Esophagus muscularis mucosa (tissue), 4 donors: ENCODE data around the gene GPA33. TPM values are rescaled to one million over a fixed set of nuclear protein-coding genes. Genes with fewer than 3 reads are reported as not detected.

Experiments used
- DNase-seq: peaks from one replicate; pipeline ENCODE4 v3.0.0-alpha.2; 2017; ENCODE audit errors: extremely low spot score
- H3K27ac ChIP-seq, 4 donors: fragments of 200-600 bp; sonication (generic); replicated peaks in 1 of 4; 1 replicate in 3 of 4; 2 replicates in 1 of 4; pipeline ENCODE4 v1.5.1; 2016 to 2019; ENCODE audit warnings: mild to moderate bottlenecking in 1 of 4
- H3K27me3 ChIP-seq, 4 donors: fragments of 200-600 bp; sonication (generic); one replicate each; pipeline versions ENCODE4 v1.5.1 to v1.6.0; 2016 to 2019
- H3K36me3 ChIP-seq, 4 donors: fragments of 200-600 bp; sonication (generic); one replicate each; pipeline ENCODE4 v1.5.1; 2016 to 2019
- H3K4me1 ChIP-seq, 4 donors: fragments of 200-600 bp; sonication (generic); one replicate each; pipeline ENCODE4 v1.5.1; 2016 to 2019
- H3K4me3 ChIP-seq, 4 donors: fragments of 200-600 bp; sonication (generic); 1 replicate in 2 of 4; 2 replicates in 2 of 4; pipeline ENCODE4 v1.5.1; 2016 to 2019; ENCODE audit warnings: mild to moderate bottlenecking in 4 of 4, moderate library complexity in 1 of 4
- H3K9me3 ChIP-seq, 4 donors: fragments of 200-600 bp; sonication (generic); 1 replicate in 3 of 4; 2 replicates in 1 of 4; pipeline ENCODE4 v1.5.1; 2016 to 2019
- CTCF ChIP-seq, 3 experiments: fragments of 200-600 bp in 2 of 3; fragments of 450-650 bp in 1 of 3; sonication (generic) in 2 of 3; IDR thresholded peaks; one replicate each; pipeline ENCODE4 v1.5.1; 2017 to 2019; ENCODE audit warnings: antibody characterized with exemption in 3 of 3, mild to moderate bottlenecking in 2 of 3, moderate library complexity in 1 of 3
- EP300 ChIP-seq: sonication (generic); formaldehyde crosslinking; IDR thresholded peaks from one replicate; pipeline ENCODE4 v1.6.1; 2017; ENCODE audit warnings: antibody characterized with exemption
- POLR2A ChIP-seq: fragments of 450-650 bp; IDR thresholded peaks from one replicate; pipeline ENCODE4 v1.6.1; 2017; ENCODE audit warnings: antibody characterized with exemption, moderate library complexity, mild to moderate bottlenecking, low read depth
- POLR2AphosphoS5 ChIP-seq, 2 donors: sonication (generic); formaldehyde crosslinking; IDR thresholded peaks; one replicate each; pipeline ENCODE4 v1.6.1; 2017; ENCODE audit warnings: antibody characterized with exemption in 2 of 2
- WGBS: methylation state at CpG from one replicate; pipeline ENCODE4 v1.1.5; 2018; 5-methylcytosine and 5-hydroxymethylcytosine counted together
- intact Hi-C: fragments of 100-400 bp; cut with DNase I; formaldehyde crosslinking; loops from one replicate; pipeline ENCODE4 v1.15.1; 2023
- total RNA-seq, 4 donors: library from RNA; depleted of rRNA; stranded (reverse); fragments of >200 nt; gene quantifications; one replicate each; pipeline versions ENCODE4 v1.1.0 to v1.2.1, GENCODE V29; 2016

The GPA33 gene
- total RNA-seq, 4 donors from 2014 or later, result 0.57 TPM; not detected in 3

GRCh38 chr1:167109125-167109524 lies 18.9 kb upstream of the GPA33 start:
- Histone ChIP-seq H3K4me1 (peaks cover 0 to 16% (median 0%) of the 10 kb centered on the region in 4 donors), H3K36me3 (peaks cover 0 to 5% (median 0%) of the 10 kb centered on the region in 4 donors), H3K27me3 (no peaks in the 10 kb centered on the region), H3K4me3 (no peak overlapping the region), H3K9me3 (peaks cover 0 to 5% (median 0%) of the 10 kb centered on the region in 4 donors), H3K27ac (no peak overlapping the region)
- intact Hi-C loops, result no loop called here
- TF ChIP-seq EP300 (no peak), POLR2AphosphoS5 (IDR thresholded peaks at IDR 0.05) (no peak), CTCF (IDR thresholded peaks at IDR 0.05) (no peak), POLR2A (no peak)
- 75% methylated on average over 2 of the region's 2 CpGs for WGBS
- DNase-seq, result no peak

GRCh38 chr1:167107456-167107855 lies 17.3 kb upstream of the GPA33 start:
- Histone ChIP-seq H3K9me3 (peaks cover 0 to 5% (median 0%) of the 10 kb centered on the region in 4 donors), H3K27ac (no peak overlapping the region), H3K4me1 (peaks cover 0 to 16% (median 0%) of the 10 kb centered on the region in 4 donors)

GRCh38 chr1:167106119-167106461 lies 15.9 kb upstream of the GPA33 start:
- Histone ChIP-seq H3K9me3 (peaks cover 0 to 5% (median 0%) of the 10 kb centered on the region in 4 donors), H3K27ac (no peak overlapping the region), H3K4me1 (peaks cover 0 to 16% (median 0%) of the 10 kb centered on the region in 4 donors), H3K36me3 (no peaks in the 10 kb centered on the region), H3K4me3 (no peak overlapping the region), H3K27me3 (no peaks in the 10 kb centered on the region)
- no peak for DNase-seq
- WGBS, result 85% methylated on average over 4 of the region's 4 CpGs
- TF ChIP-seq EP300 (no peak), POLR2AphosphoS5 (IDR thresholded peaks at IDR 0.05) (no peak), CTCF (IDR thresholded peaks at IDR 0.05) (no peak), POLR2A (no peak)
- intact Hi-C loops, result no loop called here

More at GRCh38 chr1:167107456-167107855, 17.3 kb upstream of the GPA33 start:
- TF ChIP-seq CTCF (IDR thresholded peaks at IDR 0.05) (no peak), EP300 (no peak), POLR2A (no peak), POLR2AphosphoS5 (IDR thresholded peaks at IDR 0.05) (no peak)
- DNase-seq, result no peak
- no peaks in the 10 kb centered on the region for H3K27me3 ChIP-seq
- H3K36me3 ChIP-seq, result no peaks in the 10 kb centered on the region
- H3K4me3 ChIP-seq, result no peak overlapping the region
- intact Hi-C loops, result no loop called here

GRCh38 chr1:167105271-167106118 lies 15.3 kb upstream of the GPA33 start:
- TF ChIP-seq CTCF (IDR thresholded peaks at IDR 0.05), result no peak
- no peak for TF ChIP-seq POLR2A
- TF ChIP-seq EP300, result no peak
- TF ChIP-seq POLR2AphosphoS5 (IDR thresholded peaks at IDR 0.05), result no peak
- H3K36me3 ChIP-seq, result no peaks in the 10 kb centered on the region
- H3K4me1 ChIP-seq, result peaks cover 0 to 16% (median 0%) of the 10 kb centered on the region in 4 donors
- H3K4me3 ChIP-seq, result no peak overlapping the region
- H3K27me3 ChIP-seq, result no peaks in the 10 kb centered on the region
- DNase-seq, result no peak
- H3K27ac ChIP-seq, result no peak overlapping the region
- intact Hi-C loops, result no loop called here
- peaks cover 0 to 2% (median 0%) of the 10 kb centered on the region in 4 donors for H3K9me3 ChIP-seq
- 32% methylated on average over 12 of the region's 12 CpGs for WGBS
